Gastrocnemius medialis (tissue), 4 donors: ENCODE results near the gene DOK1. TPM values are rescaled to one million over a fixed set of nuclear protein-coding genes. Genes with fewer than 3 reads are reported as not detected.

Experiments used
- ATAC-seq, 2 donors: fragments of 150-250 bp; one replicate each; pipeline ENCODE4 v1.9.1; 2016
- DNase-seq, 2 donors: peaks; one replicate each; pipeline ENCODE4 v3.0.0-alpha.2; 2019
- H3K27ac ChIP-seq, 4 donors: fragments of 200-600 bp; sonication (generic); 1 replicate in 1 of 4; 2 replicates in 3 of 4; pipeline ENCODE4 v1.5.1; 2016 to 2018; ENCODE audit warnings: mild to moderate bottlenecking in 2 of 4, moderate library complexity in 1 of 4
- H3K27me3 ChIP-seq, 3 donors: fragments of 200-600 bp; sonication (generic) in 2 of 3; 1 replicate in 1 of 3; 2 replicates in 2 of 3; pipeline versions ENCODE4 v1.5.1 to v1.6.0; 2016 to 2019; ENCODE audit warnings: mild to moderate bottlenecking in 1 of 3, moderate library complexity in 1 of 3
- H3K36me3 ChIP-seq, 2 donors: fragments of 200-600 bp; sonication (generic) in 1 of 2; one replicate each; pipeline ENCODE4 v1.5.1; 2017 to 2018
- H3K4me1 ChIP-seq, 2 donors: fragments of 200-600 bp; sonication (generic) in 1 of 2; one replicate each; pipeline ENCODE4 v1.5.1; 2016 to 2017; ENCODE audit warnings: mild to moderate bottlenecking in 2 of 2
- H3K4me3 ChIP-seq, 4 donors: fragments of 200-600 bp; sonication (generic) in 3 of 4; 1 replicate in 1 of 4; 2 replicates in 3 of 4; pipeline ENCODE4 v1.5.1; 2016 to 2019; ENCODE audit warnings: mild to moderate bottlenecking in 2 of 4
- H3K9me3 ChIP-seq, 3 donors: fragments of 200-600 bp; sonication (generic) in 2 of 3; 1 replicate in 1 of 3; 2 replicates in 2 of 3; pipeline ENCODE4 v1.5.1; 2016 to 2019
- CTCF ChIP-seq, 5 experiments: fragments of 450-650 bp in 3 of 5; fragments of 200-600 bp in 2 of 5; sonication (generic) in 2 of 5; IDR thresholded peaks in 4 of 5; conservative IDR thresholded peaks in 1 of 5; 1 replicate in 4 of 5; 2 replicates in 1 of 5; pipeline ENCODE4 v1.5.1; 2016 to 2019; ENCODE audit warnings: antibody characterized with exemption in 5 of 5, mild to moderate bottlenecking in 3 of 5, moderate library complexity in 3 of 5
- POLR2A ChIP-seq, 2 donors: fragments of 450-650 bp; IDR thresholded peaks; one replicate each; pipeline ENCODE4 v1.6.1; 2017; ENCODE audit warnings: antibody characterized with exemption in 2 of 2, mild to moderate bottlenecking in 2 of 2, moderate library complexity in 2 of 2
- in situ Hi-C, 4 donors: fragments of 200-750 bp; cut with MboI; loops; one replicate each; pipeline versions ENCODE4 v1.15.0 to v1.8.0; 2017; ENCODE audit warnings: low sequenced_read_pairs in 4 of 4
- intact Hi-C: fragments of 100-400 bp; cut with DNase I; formaldehyde crosslinking; loops from one replicate; pipeline ENCODE4 v1.15.1; 2023; ENCODE audit warnings: low total_unique reads
- total RNA-seq, 4 donors: library from RNA; depleted of rRNA; stranded (reverse); fragments of >200 nt; gene quantifications; one replicate each; pipeline versions ENCODE4 v1.1.0 to v1.2.3, GENCODE V29; 2016

DOK1 gene
- total RNA-seq, 4 donors from 2014 or later = 0.51 to 4.1 (median 2.7) TPM

- no peak for DNase-seq
- Histone ChIP-seq H3K9me3 (no peaks in the 10 kb centered on the region), H3K4me3 (no peak overlapping the region), H3K36me3 (no peaks in the 10 kb centered on the region), H3K27ac (no peak overlapping the region), H3K4me1 (no peaks in the 10 kb centered on the region), H3K27me3 (no peaks in the 10 kb centered on the region)
- no peak for ATAC-seq
- TF ChIP-seq POLR2A (IDR thresholded peaks at IDR 0.05) = no peak
- TF ChIP-seq CTCF (IDR thresholded peaks at IDR 0.05 in 4 of 5, conservative IDR thresholded peaks at IDR 0.05 in 1 of 5) = no peak
- intact Hi-C loops = no loop called here
- in situ Hi-C loops = loop anchor here in 3 of 4 donors (5.0 to 10.0 kb wide), 2 partner anchors 96 to 99 kb away; partner anchors contain the start of genes CCDC142 (in 2 of the 3) and TTC31 (in 2 of the 3)
Measured at GRCh38 chr2:74583504-74583903, 29.0 kb downstream of the DOK1 start.

DNA sequence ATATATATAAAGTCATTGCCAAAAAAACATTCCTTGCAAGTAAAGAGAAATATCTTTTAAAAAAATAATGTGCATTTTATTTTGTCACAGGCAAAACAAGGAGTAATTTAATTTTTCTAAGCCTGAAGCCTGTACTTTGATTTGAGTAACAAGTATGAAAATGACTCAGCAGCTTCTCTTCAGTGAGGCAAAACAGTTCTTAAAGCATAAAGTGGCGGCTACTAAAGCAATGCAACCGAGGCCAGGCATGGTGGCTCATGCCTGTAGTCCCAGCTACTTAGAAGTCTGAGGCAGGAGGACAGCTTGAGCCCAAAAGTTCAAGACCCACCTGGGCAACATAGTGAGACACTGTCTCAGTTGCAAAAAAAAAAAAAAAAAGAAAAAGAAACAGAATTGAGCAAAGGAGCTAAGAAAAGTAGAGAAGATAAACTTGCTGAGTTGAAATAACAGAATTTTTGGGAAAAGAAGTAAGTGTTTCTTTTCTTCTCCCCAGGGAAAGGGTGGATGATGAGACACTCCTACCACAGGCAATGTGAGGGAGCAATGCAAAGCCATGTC is 29.6 kb downstream of the DOK1 start:
- no peaks in the 10 kb centered on the region for H3K4me1 ChIP-seq
- H3K27ac ChIP-seq = no peak overlapping the region
- H3K4me3 ChIP-seq = no peak overlapping the region
- DNase-seq (no peak), ATAC-seq (no peak)
- no peaks in the 10 kb centered on the region for H3K27me3 ChIP-seq
- TF ChIP-seq POLR2A (IDR thresholded peaks at IDR 0.05) = no peak
- TF ChIP-seq CTCF (IDR thresholded peaks at IDR 0.05 in 4 of 5, conservative IDR thresholded peaks at IDR 0.05 in 1 of 5) = no peak
- H3K9me3 ChIP-seq = no peaks in the 10 kb centered on the region
- intact Hi-C loops (no loop called here), in situ Hi-C loops (loop anchor here in 3 of 4 donors (5.0 to 10.0 kb wide), 2 partner anchors 97 to 99 kb away; partner anchors contain the start of genes CCDC142 (in 2 of the 3) and TTC31 (in 2 of the 3))
- H3K36me3 ChIP-seq = no peaks in the 10 kb centered on the region

DNA sequence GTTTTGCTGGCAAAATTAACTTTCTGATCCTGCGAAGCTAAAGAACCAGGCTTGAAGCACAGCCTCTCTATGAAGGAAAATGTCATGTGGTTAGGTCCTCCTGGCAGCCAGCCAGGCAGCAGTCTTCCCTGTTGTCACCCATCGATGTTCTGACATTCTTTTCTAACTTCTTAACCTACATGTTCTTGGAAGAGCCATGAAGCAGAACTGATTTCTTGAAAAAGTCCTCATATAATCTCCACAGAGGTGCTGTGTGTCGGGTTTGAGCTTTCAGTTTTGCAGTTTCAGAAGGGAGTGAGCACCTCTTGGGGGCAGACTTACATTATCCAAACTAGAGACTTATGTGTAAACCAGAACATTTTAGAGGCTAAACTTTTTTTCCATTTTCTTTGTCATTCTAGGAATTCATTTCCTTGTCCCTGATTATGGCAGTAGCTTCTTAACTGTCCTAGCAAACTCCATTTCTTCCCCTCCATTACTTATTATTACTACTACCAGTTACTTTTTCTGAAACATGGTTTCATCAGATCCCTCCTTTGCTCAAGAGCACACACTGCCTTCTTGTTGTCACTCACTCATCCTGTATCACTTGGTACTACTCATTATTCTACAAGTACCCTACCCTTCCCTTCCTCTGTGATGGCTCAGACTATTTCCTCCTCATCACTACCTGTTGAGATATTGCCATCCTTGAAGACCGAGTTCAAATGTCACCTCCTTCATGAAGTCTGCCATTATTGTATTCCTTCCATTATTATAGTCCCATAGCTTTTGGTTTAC is 31.1 kb downstream of the DOK1 start:
- intact Hi-C loops (no loop called here), in situ Hi-C loops (loop anchor here in 2 of 4 donors (10.0 kb wide), 1 partner anchor 101 kb away; the partner anchor contains the start of genes CCDC142 (in 2 of the 2) and TTC31 (in 2 of the 2))
- H3K9me3 ChIP-seq = no peaks in the 10 kb centered on the region
- no peaks in the 10 kb centered on the region for H3K36me3 ChIP-seq
- H3K27ac ChIP-seq = no peak overlapping the region
- no peak for DNase-seq
- no peak for ATAC-seq
- no peak overlapping the region for H3K4me3 ChIP-seq
- no peak for TF ChIP-seq POLR2A (IDR thresholded peaks at IDR 0.05)
- TF ChIP-seq CTCF (IDR thresholded peaks at IDR 0.05 in 4 of 5, conservative IDR thresholded peaks at IDR 0.05 in 1 of 5) = no peak
- H3K27me3 ChIP-seq = no peaks in the 10 kb centered on the region
- no peaks in the 10 kb centered on the region for H3K4me1 ChIP-seq

DNA sequence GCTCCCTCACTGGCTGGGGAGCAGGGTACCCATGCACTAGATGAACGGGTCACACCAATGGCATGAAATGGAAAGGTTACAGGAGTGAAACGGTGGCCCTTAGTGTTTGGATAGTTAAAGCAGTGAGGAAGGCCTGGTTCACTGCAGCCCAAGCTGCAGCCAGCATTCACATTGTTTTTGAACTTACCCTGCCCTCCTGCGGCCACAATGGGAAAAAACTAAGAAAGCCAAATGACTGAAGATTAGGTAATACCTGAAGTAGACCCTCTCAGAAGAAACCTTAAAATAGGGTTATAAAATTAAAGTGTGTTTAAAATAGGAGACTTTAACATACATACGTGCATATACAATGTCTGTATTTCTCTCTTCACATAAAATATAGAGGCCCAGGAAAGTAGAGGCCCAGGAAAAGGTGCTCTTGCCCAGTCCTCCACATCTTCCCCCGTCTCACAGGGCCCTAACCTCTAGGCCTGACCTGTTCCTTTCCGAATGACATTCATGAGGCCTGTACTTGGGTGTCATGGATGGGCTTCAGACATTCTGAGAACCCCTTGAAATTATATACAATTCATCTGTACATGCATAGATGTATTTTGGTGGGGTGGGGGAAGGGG is 33.3 kb downstream of the DOK1 start:
- in situ Hi-C loops = loop anchor here in 2 of 4 donors (10.0 kb wide), 1 partner anchor 103 kb away; the partner anchor contains the start of genes CCDC142 (in 2 of the 2) and TTC31 (in 2 of the 2)
- peak; percentile 70 to 77 for ATAC-seq
- peak in 4 of 5 experiments; percentile 25 to 58 (median 50) for TF ChIP-seq CTCF (IDR thresholded peaks at IDR 0.05 in 4 of 5, conservative IDR thresholded peaks at IDR 0.05 in 1 of 5)
- TF ChIP-seq POLR2A (IDR thresholded peaks at IDR 0.05) = no peak

More for the DNA sequence above, 33.3 kb downstream of the DOK1 start:
- H3K36me3 ChIP-seq = no peaks in the 10 kb centered on the region
- peaks cover 0 to 4% (median 2%) of the 10 kb centered on the region in 3 donors for H3K27me3 ChIP-seq
- H3K4me1 ChIP-seq = no peaks in the 10 kb centered on the region
- no peaks in the 10 kb centered on the region for H3K9me3 ChIP-seq
- intact Hi-C loops = loop anchor here (1.0 kb wide), 1 partner anchor 104 kb away; the partner anchor contains the start of gene TTC31
- peak; percentile 25 to 41 for DNase-seq
- H3K27ac ChIP-seq = no peak overlapping the region
- H3K4me3 ChIP-seq = no peak overlapping the region
